NCI-H2196 treated with DMSO at 0.1 percent for 48 hours (cell line): ENCODE measurements around the gene PDLIM3.
"Not testable (repeated sequence)": the region's sequence is repeated elsewhere in the genome, so short reads cannot be mapped to it uniquely, and the experiment has no call there.

ENCODE experiments used
- DNase-seq: peaks from one replicate; lab custom pipeline; 2025; ENCODE audit not compliant: unreplicated experiment; lab: John Stamatoyannopoulos, UW

PDLIM3 gene, protein sequence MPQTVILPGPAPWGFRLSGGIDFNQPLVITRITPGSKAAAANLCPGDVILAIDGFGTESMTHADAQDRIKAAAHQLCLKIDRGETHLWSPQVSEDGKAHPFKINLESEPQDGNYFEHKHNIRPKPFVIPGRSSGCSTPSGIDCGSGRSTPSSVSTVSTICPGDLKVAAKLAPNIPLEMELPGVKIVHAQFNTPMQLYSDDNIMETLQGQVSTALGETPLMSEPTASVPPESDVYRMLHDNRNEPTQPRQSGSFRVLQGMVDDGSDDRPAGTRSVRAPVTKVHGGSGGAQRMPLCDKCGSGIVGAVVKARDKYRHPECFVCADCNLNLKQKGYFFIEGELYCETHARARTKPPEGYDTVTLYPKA

DNA sequence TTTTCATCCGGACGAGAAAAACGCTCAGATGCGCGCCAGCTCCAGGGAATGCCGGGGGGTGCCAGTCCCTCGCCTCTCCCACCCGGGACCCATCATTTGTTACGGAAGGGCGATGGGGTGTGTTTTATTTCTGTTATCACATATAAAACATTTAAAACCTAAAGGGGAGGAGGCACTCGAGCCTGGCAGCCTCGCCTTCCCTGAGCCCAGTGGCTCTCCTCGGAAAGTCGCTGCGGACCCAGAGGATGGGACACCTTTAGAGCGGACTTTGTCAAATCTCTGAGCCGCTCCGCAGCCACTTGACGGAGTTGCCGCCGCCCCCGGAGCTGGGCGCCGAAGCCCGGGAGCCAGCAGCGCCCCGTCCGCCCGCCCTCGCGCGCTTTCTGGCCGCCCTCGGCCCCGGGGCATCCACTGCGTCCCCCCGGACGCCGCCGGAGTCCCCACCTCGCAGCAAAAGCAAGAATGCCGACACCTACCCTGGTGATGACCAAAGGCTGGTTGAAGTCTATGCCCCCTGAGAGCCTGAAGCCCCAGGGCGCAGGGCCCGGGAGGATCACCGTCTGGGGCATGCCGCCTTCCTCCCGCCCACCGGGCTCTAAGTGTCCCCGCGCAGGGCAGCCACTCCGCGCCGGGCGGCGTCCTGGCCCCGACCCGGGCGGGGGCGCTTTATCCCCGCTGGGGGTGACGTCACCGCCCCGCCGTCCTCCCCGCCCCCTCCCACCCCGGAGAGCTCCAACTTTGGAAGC is at the start of gene PDLIM3:
PDLIM3 (minus strand) TSS at position 642 of the 746 bp plus-strand sequence; CDS start at position 569, 73 bp downstream.
- DNase-seq: no peak

DNA sequence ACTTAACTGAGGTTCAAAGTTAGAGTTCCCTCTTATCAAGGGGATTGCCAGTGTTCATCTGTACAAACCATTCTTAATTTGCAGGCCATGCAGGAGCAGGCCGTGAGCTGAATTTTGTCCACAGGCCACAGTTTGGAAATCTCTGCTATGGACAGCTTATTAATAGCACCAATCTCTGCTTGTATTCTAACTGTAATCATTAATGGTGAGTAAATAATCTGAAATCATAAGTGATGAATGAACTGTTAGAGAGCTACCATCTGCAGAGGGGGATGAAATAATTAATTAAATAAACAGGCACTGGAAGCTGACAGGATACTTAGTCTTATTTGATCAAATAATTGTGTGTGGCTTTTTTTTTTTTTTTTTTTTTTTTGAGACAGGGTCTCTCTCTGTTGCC is 48.5 kb upstream of the PDLIM3 start:
- no peak for DNase-seq

DNA sequence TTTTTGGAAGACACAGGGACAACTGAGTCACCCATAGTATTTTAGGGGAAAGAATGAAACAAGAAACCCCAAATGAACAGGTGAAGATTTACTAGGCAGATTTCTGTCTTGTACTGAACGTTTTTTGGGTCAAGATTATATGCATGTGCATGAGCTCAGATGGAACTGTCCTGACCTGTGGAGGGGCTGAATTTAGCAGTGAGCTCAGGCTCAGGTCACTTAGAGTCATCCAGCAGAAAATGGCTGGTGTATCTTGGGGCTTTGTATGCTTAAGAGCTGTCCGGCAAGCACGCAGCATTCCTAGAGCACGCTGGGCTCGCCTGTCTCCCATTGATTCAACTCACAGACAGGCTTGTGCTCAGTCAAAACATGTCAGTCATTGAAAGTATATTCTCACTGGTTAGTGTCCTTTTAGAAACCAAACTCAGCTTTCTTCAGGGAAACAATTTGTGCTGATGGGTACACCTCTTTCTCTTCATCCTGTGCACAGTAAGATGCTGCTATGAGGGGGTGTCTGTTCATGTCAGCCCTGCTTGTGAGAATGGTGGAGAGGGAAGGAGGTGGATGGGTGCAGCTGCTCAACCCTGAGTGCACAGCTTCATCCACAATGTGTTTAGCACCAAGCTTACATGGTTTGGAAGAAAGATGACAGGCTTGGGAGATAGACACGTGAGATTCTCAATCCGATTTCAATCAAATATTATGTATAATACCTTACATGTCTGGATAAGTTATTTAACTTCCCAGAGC is 47.5 kb upstream of the PDLIM3 start:
- DNase-seq: no peak

DNA sequence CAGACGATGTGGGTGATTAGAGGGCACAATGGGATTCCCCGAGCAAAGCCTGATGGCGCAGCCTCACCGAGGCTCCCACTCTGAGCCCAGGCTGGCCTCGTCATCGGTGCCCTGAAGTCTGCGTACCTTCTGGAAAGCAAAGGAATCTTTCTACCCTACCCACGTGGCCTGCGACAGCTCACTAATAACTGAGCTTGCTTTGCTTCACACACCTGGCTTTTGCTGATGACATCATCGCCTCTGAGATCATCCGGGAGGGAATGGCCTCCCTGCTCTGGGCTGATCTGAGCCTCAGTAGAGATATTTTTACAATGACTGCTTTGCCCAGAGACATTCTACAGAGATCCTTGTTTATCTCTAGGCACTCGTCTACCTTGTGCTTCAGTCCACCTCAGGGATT is 45.4 kb upstream of the PDLIM3 start:
- DNase-seq: no peak

DNA sequence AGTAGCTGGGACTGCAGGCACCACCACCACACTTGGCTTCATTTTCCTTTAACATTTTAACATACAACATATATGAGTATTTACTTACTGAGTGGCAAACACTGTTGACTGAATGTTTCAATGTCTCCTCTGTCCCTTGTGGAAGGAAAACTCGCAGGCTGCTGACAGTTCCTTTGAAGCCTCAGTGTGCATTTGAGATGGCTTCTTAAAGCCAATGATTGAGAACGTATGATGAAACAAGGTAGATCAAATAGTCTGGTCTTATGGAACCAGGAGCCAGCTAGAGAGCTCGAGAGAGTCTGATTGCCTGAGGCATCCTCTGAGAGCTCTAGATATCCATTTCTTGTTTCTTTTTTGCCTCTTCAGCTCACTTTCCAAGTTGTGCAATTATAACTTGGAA is 43.0 kb upstream of the PDLIM3 start:
- no peak for DNase-seq

DNA sequence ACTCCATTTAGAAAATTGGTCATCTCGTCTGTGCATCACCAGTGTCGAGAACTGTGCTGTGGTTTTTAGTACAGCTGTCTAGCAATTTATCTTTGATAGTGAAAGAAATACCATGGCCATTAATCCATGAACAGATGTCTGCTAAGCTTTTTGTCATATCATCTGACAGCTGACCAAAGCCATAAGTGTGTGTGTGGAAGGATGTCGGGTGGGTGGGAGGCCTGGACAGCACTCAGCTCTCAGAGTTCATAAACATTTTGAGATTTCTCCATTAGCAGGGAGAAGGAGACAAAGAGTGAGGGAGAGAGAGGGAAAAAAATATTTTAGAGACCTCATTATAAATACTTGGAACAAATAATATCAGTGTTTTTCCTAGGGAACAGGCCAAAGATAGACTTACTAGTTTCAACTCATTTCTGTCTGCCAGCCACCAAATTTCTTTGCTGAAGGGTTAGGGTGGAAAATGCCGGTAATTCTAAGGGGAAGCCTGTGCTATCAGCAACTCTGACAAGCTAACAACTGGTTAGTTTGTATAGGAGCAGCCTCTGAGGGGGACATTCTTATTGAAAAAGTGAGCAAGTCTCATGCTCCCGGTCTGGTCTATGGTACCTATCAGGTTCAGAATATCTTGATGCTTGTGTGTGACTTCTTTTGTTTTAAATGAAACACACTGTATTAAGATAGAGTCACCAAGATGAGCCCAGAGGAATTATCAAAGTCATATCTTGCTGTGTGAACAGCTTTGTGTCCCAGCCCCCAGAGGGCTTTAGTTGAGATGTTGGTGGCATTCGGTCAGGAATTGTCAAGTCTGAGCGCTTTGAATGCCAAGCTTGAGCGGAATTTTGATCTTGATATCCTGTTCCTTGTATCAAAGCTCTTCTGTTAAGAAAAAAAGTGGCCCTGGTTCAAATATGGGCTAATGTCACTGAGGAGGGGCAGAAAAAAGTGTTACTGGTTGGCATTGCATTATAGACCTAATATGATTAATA is 41.9 kb upstream of the PDLIM3 start:
- no peak for DNase-seq

DNA sequence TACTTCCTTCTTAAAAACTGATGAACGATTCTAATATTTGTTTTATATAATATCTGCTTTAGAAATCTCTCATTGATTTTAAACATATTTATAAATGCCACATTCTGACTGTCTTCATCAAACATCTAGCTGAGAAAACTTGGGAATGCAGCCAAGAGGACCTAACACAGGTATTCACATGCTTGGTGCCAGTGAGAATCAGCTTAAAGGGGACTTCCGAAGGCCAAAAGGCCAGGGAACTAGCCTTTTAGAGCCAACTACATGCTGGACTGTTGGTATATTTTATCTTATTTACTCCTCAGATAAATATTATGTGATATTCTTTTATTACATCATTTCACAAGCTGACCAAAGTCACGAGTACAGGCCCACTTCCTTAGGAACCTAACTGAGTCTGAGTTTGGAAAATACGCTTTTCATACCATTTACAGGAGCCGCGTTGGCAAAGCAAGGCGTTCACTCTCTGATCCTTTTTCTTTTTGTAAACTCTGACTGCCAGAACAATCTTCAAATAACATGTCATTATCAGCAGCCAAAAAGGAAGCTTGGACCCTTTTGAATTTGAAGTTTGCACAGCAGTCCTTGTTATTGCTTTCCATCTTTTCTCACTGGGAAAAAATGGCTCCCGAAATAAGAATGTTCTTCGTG is 41.1 kb upstream of the PDLIM3 start:
- no peak for DNase-seq

DNA sequence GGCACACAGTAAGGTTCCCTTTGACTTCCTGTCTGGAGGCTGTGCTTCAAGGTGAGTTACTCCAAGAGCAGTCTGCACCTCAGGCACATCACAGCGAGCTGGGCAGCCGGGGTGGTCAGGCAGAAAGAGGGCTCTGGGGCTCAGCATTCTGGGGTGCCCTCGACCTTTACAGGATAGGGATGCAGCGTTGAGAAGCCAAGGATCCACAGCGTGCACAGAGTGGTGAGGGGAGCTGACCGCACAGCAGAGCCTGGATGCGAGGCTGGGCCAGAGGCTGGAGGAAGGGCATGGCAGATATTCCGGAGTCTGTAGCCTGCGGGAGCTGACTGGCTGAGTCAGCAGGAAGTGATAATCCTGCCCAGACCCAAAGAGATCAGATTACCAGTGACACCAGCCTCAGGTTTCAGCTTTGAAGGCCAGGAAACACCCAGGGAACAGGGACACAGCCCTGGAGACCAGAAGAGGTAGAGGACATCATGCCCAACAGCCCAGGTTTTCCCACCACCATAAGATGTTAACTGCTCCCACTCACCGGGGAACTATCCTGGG is 38.4 kb upstream of the PDLIM3 start:
- DNase-seq: peak; percentile 3

DNA sequence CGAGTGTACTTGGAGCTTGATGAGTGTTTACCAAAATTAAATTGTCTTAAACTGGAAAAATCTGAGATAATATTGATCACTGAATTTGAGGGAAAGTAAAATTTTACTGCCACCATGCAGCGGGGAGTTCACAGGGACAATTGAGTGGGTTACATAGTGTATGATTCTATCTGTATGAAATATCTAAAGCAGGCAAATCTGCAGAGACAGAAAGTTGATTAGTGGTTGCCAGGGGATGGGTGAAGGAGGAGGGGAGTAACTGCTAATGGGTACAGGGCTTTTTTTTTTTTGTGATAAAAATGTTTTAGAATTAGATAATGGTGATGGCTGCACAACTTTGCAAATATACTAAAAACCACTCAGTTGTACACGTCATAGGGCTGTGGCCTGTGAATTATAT is 35.4 kb upstream of the PDLIM3 start:
- no peak for DNase-seq

DNA sequence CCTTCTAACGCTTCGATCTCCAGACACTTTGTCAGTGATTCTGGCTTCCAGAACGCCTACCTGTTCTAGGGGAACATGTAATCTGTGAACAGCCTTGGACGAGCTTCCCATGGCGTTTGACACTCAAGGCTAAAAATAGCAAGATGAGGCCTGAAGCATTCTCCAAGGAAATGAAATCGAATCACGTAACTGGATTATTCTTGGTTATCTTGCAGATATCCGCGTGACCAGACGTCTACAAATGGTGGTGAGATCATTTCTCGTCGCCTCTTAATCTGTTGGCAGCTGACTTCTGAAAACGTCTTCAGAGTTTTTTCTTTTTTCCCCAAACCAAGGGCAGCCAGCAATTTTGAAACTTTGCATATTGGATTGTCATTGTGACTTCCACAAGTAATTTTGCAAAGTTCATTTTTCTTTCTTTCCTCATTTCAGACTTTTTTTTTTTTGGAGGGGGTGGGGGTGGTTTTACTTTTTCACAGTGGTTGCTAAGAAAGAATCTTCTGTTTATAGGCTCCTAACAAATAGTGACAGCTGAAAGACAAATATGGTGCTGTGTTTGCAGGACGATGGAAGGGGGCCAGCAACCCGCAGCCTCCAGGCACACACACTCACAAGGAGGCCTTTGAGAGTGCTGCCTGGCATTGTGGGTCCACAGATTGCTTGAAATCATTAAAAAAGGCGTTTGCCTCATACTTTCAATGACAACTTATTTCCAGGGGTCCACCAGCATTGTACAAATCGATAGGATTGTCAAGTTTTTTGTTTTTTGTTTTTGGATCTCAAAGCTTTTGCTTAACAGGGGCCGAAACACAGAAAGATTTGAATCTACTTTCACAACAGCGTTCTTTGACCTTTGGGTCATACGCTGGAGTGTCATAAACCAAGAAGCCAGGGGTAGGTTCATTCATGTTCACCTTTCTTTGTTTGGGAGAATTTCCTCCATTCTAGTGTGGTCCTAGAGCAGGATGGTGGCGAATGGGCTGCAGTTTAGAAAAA is 32.4 kb upstream of the PDLIM3 start:
- DNase-seq: no peak

DNA sequence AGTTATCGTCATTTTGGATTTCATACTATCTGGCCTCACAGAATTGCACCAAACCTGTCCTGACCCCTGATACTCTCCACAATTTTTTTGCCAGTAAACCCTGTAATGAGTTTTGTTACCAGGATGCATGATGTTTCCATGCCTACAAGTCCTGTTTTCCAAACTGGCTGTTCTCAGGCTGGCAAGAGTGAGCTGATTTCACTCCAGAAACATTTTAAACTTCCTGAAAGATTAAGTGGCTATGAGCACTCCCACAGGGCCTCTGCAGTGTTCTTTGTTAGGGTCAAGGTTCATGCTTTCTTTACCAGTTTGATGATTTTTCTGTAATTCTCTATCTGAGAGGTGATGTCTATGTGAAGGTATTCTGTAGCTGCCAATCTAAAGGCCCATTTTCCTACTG is 31.7 kb upstream of the PDLIM3 start:
- no peak for DNase-seq

DNA sequence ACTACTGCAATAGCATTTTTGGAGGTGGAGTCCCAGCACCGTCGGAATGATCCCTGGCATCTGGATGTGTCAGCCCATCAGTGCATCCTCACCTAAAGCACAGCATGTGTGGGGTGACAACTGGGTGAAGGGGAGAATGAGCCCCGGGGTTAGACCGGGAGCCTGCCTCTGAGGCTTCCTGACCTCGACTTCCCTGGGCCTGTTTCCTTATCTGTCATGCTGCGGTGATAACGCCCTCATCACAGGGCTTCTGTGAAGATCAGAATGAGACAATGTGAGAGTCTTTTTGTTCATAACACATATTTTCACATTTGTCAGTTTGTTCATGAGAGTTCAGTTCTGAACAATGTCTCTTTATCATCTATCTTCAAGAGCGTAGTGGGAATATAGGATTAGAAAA is 31.1 kb upstream of the PDLIM3 start:
- DNase-seq: no peak

DNA sequence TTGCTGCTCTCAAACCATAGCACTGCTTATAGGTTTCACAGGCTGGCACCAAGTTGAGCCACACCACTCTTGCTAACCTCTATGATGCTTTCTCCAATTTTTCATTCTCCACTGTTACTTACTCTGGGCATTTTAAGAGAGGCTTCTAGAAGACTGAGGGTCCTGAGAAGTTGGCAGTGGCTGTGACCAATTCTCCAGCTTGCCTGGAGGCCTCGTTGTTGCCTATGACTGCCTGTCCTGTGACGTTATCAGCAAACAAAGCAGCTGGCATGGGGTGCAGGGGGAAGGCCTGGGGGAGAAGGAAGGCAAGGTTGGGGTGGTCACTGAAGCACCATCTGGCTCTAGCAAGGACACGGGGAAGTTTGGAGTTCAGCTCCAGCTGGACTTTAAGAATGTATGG is 30.4 kb upstream of the PDLIM3 start:
- DNase-seq: no peak

DNA sequence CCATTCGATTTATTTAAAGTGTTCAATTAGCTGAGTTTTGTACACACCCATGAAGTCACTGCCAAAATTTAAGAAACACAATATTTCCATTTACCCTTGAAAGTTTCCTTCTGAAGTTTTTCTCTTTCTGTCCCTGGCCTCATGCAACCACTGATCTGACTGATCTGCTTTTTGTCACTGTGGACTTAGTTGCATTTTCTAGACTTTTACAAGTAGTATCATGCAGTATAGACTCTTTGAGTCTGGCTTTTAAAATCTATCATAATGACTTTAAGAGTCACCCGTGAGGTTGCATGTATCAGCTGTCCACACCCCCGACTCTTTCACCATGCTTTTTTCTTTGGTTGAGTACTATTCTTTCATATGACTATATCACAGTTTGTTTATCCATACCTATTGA is 29.0 kb upstream of the PDLIM3 start:
- no peak for DNase-seq

DNA sequence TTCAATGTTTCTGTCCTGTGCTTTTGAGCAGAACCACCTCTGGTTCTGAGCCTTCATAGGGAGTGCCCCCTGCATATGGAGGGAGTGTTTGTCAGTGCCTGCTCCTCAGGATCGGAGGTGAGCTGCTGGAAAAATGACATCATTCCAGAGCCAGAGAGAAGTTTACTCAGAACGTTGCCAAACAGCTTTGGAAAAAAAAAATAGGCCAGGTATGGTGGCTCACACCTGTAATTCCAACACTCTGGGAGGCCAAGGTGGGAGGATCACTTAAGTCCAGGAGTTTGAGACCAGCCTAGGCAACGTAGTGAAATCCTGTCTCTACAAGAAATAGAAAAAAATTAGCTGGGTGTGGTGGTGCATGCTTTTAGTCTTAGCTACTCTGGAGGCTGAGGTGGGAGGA is 27.2 kb upstream of the PDLIM3 start:
- no peak for DNase-seq

DNA sequence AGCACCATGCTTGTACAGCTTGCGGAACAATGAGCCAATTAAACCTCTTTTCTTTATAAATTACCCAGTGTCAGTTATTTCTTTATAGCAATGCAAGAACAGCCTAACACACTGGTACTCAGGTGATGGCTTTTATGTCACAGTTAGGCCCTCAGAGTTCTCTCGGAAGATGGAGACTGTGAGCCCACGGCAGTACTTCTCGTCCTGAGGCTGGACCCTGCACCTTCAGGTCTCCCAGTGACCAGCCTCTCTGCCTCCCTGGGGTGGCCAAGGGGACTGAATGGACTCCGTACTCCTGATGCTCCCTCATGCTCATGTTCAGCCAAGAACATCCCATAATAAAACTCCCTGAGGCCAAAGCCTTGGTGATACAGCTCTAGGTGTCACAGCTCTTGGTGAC is 25.0 kb upstream of the PDLIM3 start:
- no peak for DNase-seq

DNA sequence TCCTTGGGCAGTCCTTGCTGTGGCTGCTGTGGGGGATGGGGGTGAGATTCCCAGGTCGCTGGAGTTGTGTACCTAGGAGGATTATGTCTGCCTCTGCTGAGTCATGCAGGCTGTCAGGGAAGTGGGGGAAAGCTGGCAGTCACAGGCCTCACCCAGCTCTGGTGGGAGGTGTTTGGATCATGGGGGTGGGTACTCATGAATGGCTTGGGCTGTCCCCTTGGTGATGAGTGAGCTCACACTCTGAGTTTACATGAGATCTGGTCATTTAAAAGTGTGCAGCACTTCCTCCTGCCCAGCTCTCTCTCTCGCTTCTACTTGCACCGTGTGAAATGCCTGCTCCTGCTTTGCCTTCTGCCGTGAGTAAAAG is 24.6 kb upstream of the PDLIM3 start:
- DNase-seq: no peak

DNA sequence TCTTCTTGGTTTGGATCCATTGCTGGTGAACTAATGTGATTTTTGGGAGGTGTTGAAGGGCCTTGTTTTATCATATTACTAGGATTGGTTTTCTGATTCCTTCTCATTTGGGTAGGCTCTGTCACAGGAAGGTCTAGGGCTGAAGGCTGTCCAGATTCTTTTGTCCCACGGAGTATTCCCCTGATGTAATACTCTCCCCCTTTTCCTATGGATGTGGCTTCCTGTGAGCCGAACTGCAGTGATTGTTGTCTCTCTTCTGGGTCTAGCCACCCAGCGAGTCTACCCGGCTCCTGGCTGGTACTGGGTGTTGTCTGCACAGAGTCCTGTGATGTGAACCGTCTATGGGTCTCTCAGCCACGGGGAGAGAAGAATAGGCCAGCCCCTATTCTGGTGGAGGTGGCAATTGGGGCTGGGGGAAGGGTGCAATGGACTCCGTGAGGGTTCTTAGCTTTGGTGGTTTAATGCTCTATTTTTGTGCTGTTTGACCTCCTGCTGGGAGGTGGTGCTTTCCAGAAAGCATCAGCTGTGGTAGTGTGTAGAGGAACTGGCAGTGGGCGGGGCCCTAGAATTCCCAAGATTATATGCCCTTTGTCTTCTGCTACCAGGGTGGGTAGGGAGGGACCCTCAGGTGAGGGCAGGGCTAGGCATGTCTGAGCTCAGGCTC is 24.1 kb upstream of the PDLIM3 start:
- not testable (repeated sequence) for DNase-seq
